Sciatic nerve (tissue), 2 donors: ENCODE results near the gene BOK. TPM values are rescaled to one million over a fixed set of nuclear protein-coding genes. Genes with fewer than 3 reads are reported as not detected.

Experiments
- ATAC-seq: fragments of 200-7000 bp; cut with Tn5 transposase; one replicate; pipeline ENCODE4 v1.9.1; 2020; ENCODE audit warnings: mild to moderate bottlenecking, moderate library complexity
- DNase-seq: peaks from one replicate; pipeline ENCODE4 v3.0.0-alpha.2; 2020; ENCODE audit warnings: low spot score
- intact Hi-C: fragments of 100-400 bp; cut with DNase I; formaldehyde crosslinking; loops from one replicate; pipeline ENCODE4 v1.14.2; 2022
- total RNA-seq: library from RNA; stranded (reverse); fragmentation: NEBNext Ultra II Directional; extraction: Animal tissue kit (Norgen Biotek cat#: 25700); gene quantifications from one replicate; pipeline ENCODE4 v1.2.1, GENCODE V29; 2021
- donor health status: DM: no; HTN: no; CAD: no.
- donor health status: DM: no; HTN: no; CAD: no.

BOK gene
- total RNA-seq, 1 donor from 2014 or later: 31.1 TPM

- ATAC-seq (peak; percentile 20), DNase-seq (no peak)
- intact Hi-C loops: no loop called here
These were observed 54.7 kb downstream of the BOK start for GRCh38 chr2:241613017-241613780.

- intact Hi-C loops: no loop called here
- DNase-seq (no peak), ATAC-seq (no peak)
These were observed 56.5 kb downstream of the BOK start for GRCh38 chr2:241615041-241615440.

DNA sequence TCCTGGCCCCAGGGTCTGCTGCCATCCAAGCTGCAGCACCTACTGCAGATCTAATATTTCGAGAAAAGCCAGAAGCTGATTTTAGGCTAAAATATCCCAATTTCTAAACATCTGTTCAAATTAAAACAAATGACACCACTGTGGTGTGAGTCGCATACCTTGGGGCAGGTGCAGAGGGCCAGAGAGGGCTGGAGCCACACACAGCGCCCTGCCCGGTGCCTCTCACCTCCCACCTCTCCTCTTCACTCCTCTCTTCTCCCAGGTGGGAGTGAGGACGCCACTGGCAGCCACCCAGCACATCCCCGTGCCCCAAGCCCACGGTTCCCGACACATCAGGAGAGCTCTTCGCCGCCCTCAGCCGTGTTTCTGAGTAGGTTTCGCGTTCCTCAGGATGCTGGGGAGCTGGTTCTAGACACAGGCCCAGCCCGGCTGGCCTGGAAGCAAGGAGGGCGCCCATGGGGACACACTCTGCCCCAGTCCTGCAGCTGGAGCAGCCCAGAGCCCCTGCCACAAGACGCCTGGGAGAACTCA, 57.0 kb downstream of the BOK start:
- intact Hi-C loops: no loop called here
- ATAC-seq: no peak
- no peak for DNase-seq

DNA sequence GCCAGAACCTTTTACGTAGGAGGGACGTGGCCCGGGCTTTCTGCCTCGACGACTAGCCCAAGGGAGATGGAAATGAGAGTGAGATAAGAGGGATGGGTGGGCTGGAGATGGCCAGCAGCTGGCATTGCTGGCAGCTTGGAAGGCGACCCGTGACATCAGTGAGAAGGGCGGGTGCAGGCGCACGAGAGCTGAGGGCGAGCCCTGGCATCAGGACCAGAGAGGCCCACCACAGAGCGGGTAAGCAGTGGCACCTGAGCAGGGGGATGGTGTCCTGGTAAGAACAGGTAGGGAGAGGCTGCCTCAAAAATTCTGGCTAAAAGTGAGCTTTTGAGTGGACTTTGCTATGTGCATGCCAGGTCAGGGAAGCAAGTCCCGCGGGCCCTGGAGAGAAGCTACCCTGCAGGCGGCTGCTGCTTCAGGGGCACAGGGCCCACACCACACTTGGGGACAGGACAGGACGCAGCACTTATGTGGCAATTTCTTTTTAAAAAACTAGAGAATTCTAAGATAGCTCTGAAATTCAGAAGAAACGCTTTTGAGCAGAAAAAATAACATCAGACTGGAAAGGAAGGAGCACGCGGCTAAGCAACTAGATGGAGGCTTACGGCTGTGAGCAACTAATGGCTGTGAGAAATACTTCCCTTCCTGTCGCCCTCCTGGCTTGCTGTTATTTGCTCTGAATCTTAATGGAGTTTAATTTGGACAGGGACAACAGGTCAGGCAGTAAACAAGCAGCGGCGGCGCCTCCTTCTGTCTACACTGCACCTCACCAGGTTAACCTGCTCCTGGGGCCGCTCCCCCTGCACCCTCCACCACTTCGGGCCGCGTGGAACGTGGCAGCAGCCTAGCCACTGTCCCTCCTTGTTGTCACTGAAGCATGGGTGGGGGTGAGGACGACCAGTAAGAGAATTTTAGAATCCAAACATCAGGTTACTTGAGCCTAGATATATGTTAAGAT, 57.9 kb downstream of the BOK start:
- no peak for ATAC-seq
- no peak for DNase-seq

GRCh38 chr2:241617431-241618154, 59.0 kb downstream of the BOK start:
- ATAC-seq: no peak
- DNase-seq: no peak
- intact Hi-C loops: no loop called here

More for the DNA sequence above, 57.9 kb downstream of the BOK start:
- intact Hi-C loops: no loop called here

DNA sequence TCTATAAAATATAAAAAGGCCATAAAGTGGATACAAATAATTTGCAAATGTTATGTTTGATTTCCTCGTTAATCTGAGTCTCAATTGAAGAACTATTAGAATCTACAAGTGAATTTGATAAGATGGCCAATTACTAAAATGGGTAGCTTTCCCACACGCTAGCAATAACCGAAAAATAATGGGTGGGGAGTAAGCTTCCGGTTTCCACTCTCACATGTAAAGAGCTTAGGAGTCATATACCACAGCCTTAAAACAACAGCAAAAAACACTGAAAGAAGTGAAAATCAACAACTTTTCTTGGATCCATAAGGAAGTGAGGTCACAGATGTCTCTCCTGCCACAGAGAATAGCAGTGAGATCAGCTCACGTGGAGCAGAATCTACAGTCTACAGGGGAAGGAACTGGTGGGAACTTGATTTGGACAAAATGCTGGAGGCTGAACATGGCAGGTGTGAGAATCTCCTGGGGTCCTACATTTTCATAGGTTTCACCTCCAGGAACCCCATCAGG, 59.8 kb downstream of the BOK start:
- DNase-seq (no peak), ATAC-seq (no peak)
- intact Hi-C loops: no loop called here

DNA sequence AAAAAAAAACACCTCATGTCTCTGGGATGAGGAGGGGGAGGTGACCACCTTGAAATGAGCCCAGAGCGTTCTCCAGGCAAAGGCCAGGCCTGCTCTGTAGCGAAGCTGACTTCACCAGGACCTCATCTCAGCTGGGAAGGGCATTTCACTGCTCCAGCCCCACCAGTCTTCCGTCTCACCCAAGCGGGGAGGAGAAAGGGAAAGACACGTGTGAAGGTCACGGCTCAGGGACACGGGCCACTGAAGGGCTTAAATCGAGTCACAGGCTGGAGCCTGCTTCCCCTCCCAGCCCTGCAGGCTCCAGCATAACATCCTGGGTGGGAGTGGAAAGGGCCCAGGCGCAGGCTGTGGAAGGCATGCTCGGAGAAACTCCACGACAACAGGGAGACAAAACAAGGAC, 60.3 kb downstream of the BOK start:
- intact Hi-C loops: no loop called here
- DNase-seq: no peak
- no peak for ATAC-seq

DNA sequence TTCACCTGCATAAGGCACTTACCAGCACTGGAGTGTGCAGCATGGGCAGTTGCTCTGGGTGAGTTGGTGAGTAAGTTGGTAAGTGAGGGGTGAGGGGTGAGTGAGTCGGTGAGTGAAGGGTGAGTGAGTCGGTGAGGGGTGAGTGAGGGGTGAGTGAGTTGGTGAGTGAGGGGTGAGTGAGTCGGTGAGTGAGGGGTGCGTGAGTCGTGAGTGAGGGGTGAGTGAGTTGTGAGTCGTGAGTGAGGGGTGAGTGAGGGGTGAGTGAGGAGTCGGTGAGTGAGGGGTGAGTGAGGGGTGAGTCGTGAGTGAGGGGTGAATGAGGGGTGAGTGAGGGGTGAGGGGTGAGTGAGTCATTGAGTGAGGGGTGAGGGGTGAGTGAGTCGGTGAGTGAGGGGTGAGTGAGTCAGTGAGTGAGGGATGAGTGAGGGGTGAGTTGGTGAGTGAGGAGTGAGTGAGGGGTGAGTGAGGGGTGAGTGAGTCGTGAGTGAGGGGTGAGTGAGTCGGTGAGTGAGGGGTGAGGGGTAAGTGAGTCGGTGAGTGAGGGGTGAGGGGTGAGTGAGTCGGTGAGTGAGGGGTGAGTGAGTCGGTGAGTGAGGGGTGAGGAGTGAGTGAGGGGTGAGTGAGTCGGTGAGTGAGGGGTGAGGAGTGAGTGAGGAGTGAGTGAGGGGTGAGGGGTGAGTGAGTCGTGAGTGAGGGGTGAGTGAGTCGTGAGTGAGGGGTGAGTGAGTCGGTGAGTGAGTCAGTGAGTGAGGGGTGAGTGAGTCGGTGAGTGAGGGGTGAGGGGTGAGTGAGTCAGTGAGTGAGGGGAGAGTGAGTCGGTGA, 61.3 kb downstream of the BOK start:
- DNase-seq (no peak), ATAC-seq (no peak)
- intact Hi-C loops: no loop called here

GRCh38 chr2:241620419-241620769, 61.8 kb downstream of the BOK start:
- intact Hi-C loops: no loop called here
- DNase-seq (no peak), ATAC-seq (no peak)

Other genes with a start within 250 kb of the BOK start
- 398 TPM for gene HDLBP, start 243.1 kb upstream of the BOK start, total RNA-seq
- 315 TPM for gene SEPTIN2, start 242.8 kb upstream of the BOK start, total RNA-seq
- gene FARP2, start 202.5 kb upstream of the BOK start, total RNA-seq: 69.7 TPM
- gene STK25, start 50.2 kb upstream of the BOK start, total RNA-seq: 125 TPM
- gene THAP4, start 78.4 kb downstream of the BOK start, total RNA-seq: 37.7 TPM
- gene ATG4B, start 78.9 kb downstream of the BOK start, total RNA-seq: 92.6 TPM
- 15.6 TPM for gene DTYMK, start 128.1 kb downstream of the BOK start, total RNA-seq
- gene ING5, start 143.3 kb downstream of the BOK start, total RNA-seq: 46.1 TPM
- gene D2HGDH, start 175.9 kb downstream of the BOK start, total RNA-seq: 34.0 TPM
- not detected for gene GAL3ST2, start 218.1 kb downstream of the BOK start, total RNA-seq